ENCODE measurements around the gene GCNT4.

The GCNT4 gene

GRCh38 chr5:75012748-75013147 is 39.6 kb downstream of the GCNT4 start:
- DNase-seq (ENCODE audit: extremely low read depth, low read depth): no peak
- no peak for TF ChIP-seq CTCF (IDR thresholded peaks at IDR 0.05; ENCODE audit: low read depth, low read length)

GRCh38 chr5:75010838-75011237 is 41.5 kb downstream of the GCNT4 start:
- TF ChIP-seq CTCF (IDR thresholded peaks at IDR 0.05; ENCODE audit: low read depth, low read length): no peak
- DNase-seq (ENCODE audit: extremely low read depth, low read depth): no peak

GRCh38 chr5:75009556-75010345 is 42.6 kb downstream of the GCNT4 start:
- TF ChIP-seq CTCF (IDR thresholded peaks at IDR 0.05; ENCODE audit: low read depth, low read length): no peak
- no peak for DNase-seq (ENCODE audit: extremely low read depth, low read depth)

- no peak for DNase-seq (ENCODE audit: extremely low read depth, low read depth)
- no peak for TF ChIP-seq CTCF (IDR thresholded peaks at IDR 0.05; ENCODE audit: low read depth, low read length)
These were observed 45.2 kb downstream of the GCNT4 start for GRCh38 chr5:75006865-75007822.

- DNase-seq (ENCODE audit: extremely low read depth, low read depth): no peak
These were observed 46.8 kb downstream of the GCNT4 start for GRCh38 chr5:75005561-75005960.

More at GRCh38 chr5:75005561-75005960, 46.8 kb downstream of the GCNT4 start:
- TF ChIP-seq CTCF (IDR thresholded peaks at IDR 0.05; ENCODE audit: low read depth, low read length): no peak

Data from AG09319 (cell line).